Pancreas (tissue), 10 donors: ENCODE measurements around the gene CCDC47. TPM values are rescaled to one million over a fixed set of nuclear protein-coding genes. Genes with fewer than 3 reads are reported as not detected.

ENCODE experiments used
- ATAC-seq, 4 donors: fragments of 200-7000 bp; cut with Tn5 transposase; one replicate each; pipeline versions ENCODE4 v1.8.0 to v1.9.1; 2020; ENCODE audit warnings: mild to moderate bottlenecking in 4 of 4, moderate library complexity in 4 of 4
- DNase-seq, 6 donors: peaks; one replicate each; pipeline ENCODE4 v3.0.0-alpha.2; 2020
- FAIRE-seq: peaks from 2 replicates; lab custom pipeline; 2012; peaks lifted over from hg19 to GRCh38; lab: Jason Lieb, UNC
- H3K27ac ChIP-seq, 4 donors: fragments of 200-600 bp; sonication (generic); 1 replicate in 3 of 4; 2 replicates in 1 of 4; pipeline versions ENCODE4 v1.5.0 to v1.8.0; 2020
- H3K27me3 ChIP-seq, 4 donors: fragments of 200-600 bp; one replicate each; pipeline ENCODE4 v1.8.0; 2021
- H3K36me3 ChIP-seq, 3 donors: fragments of 200-600 bp; sonication (generic) in 1 of 3; one replicate each; pipeline versions ENCODE4 v1.5.0 to v1.8.0; 2020 to 2021
- H3K4me1 ChIP-seq, 3 donors: fragments of 200-600 bp; one replicate each; pipeline ENCODE4 v1.8.0; 2021
- H3K4me3 ChIP-seq, 4 donors: fragments of 200-600 bp; sonication (generic) in 2 of 4; one replicate each; pipeline versions ENCODE4 v1.5.0 to v1.8.0; 2020 to 2021
- H3K9me3 ChIP-seq, 4 donors: fragments of 200-600 bp; one replicate each; pipeline ENCODE4 v1.8.0; 2021
- CTCF ChIP-seq, 4 donors: fragments of 200-600 bp; sonication (generic) in 3 of 4; IDR thresholded peaks; one replicate each; pipeline versions ENCODE4 v1.5.0 to v1.8.0; 2021; ENCODE audit warnings: antibody characterized with exemption in 4 of 4
- WGBS, 2 donors: extraction: QIAGEN DNeasy Blood & Tissue Kit; methylation state at CpG; one replicate each; pipeline ENCODE4 v1.1.7; 2013; 5-methylcytosine and 5-hydroxymethylcytosine counted together
- intact Hi-C, 3 donors: fragments of 100-400 bp; cut with DNase I; formaldehyde crosslinking; loops; one replicate each; pipeline versions ENCODE4 v1.11.1 to v1.14.2; 2022
- polyA plus RNA-seq, 2 donors: library from polyadenylated mRNA; stranded (reverse); fragments of 200-250 nt; gene quantifications; one replicate each; pipeline ENCODE4 v1.2.3, GENCODE V29; 2013
- total RNA-seq, 6 donors: library from RNA; stranded (reverse); fragmentation: NEBNext Ultra II Directional in 4 of 6; extraction: Animal tissue kit (Norgen Biotek cat#: 25700) in 4 of 6; gene quantifications; one replicate each; pipeline versions ENCODE4 v1.2.1 to v1.2.4, GENCODE V29; 2021 to 2023
- donor health status: healthy with polysubstance abuse.
- donor health status: DM: no; HTN: no; CAD: no; lungs with moderate emphysema.
- donor health status: DM: no; HTN: no; CAD: no.
- donor health status: control.
- donor health status: control.
- donor health status: Bipolar disorder and iron deficiency.
- donor health status: DM: yes; HTN: yes; CAD: no.
- donor health status: DM: no; HTN: no; CAD: no.
- donor health status: DM: no; HTN: no; CAD: no.
- donor health status: DM: yes; HTN: yes; CAD: no.

CCDC47 gene
- total and polyA plus RNA-seq, 8 donors: 10.8 to 60.3 (median 46.9) TPM

GRCh38 chr17:63702721-63703015 is 70.7 kb downstream of the CCDC47 start:
- no peak overlapping the region for H3K4me3 ChIP-seq
- WGBS, 2 donors: 80 to 86% methylated on average over 6 of the region's 6 CpGs
- no peak overlapping the region for H3K27ac ChIP-seq
- H3K4me1 ChIP-seq: no peaks in the 10 kb centered on the region
- FAIRE-seq (no peak), ATAC-seq (no peak), DNase-seq (no peak)
- no peak for TF ChIP-seq CTCF (IDR thresholded peaks at IDR 0.05)
- intact Hi-C loops: loop anchor here in 1 of 3 donors (10.0 kb wide), 1 partner anchor 268 kb away; no protein-coding TSS in a partner anchor
- H3K27me3 ChIP-seq: no peaks in the 10 kb centered on the region
- H3K9me3 ChIP-seq: no peaks in the 10 kb centered on the region
- H3K36me3 ChIP-seq: no peaks in the 10 kb centered on the region

- H3K27me3 ChIP-seq: no peaks in the 10 kb centered on the region
- intact Hi-C loops: loop anchor here in 1 of 3 donors (10.0 kb wide), 1 partner anchor 267 kb away; no protein-coding TSS in a partner anchor
- H3K27ac ChIP-seq: peak overlapping the region in 1 of 4 donors; percentile 57
- FAIRE-seq: no peak
- H3K9me3 ChIP-seq: no peaks in the 10 kb centered on the region
- DNase-seq: no peak
- H3K36me3 ChIP-seq: no peaks in the 10 kb centered on the region
- peak in 1 of 4 donors; percentile 4 for ATAC-seq
- H3K4me1 ChIP-seq: no peaks in the 10 kb centered on the region
- no peak for TF ChIP-seq CTCF (IDR thresholded peaks at IDR 0.05)
- 83 to 91% methylated on average over 16 to 19 of the region's 19 CpGs for WGBS, 2 donors
- no peak overlapping the region for H3K4me3 ChIP-seq
These were observed 71.3 kb downstream of the CCDC47 start for GRCh38 chr17:63701868-63702720.

- intact Hi-C loops: loop anchor here in 1 of 3 donors (10.0 kb wide), 1 partner anchor 267 kb away; no protein-coding TSS in a partner anchor
- WGBS, 2 donors: 84 to 85% methylated on average over 10 of the region's 10 CpGs
- no peaks in the 10 kb centered on the region for H3K27me3 ChIP-seq
- H3K27ac ChIP-seq: peak overlapping the region in 2 of 4 donors; percentile 35 to 57
- H3K4me1 ChIP-seq: no peaks in the 10 kb centered on the region
- no peak for TF ChIP-seq CTCF (IDR thresholded peaks at IDR 0.05)
- no peak for FAIRE-seq
- no peaks in the 10 kb centered on the region for H3K9me3 ChIP-seq
- DNase-seq: no peak
- no peak for ATAC-seq
- H3K4me3 ChIP-seq: peak overlapping the region in 1 of 4 donors; percentile 62
- H3K36me3 ChIP-seq: no peaks in the 10 kb centered on the region
These were observed 72.0 kb downstream of the CCDC47 start for GRCh38 chr17:63701456-63701820.

- Histone ChIP-seq H3K36me3 (no peaks in the 10 kb centered on the region), H3K27ac (peak overlapping the region in 2 of 4 donors; percentile 55 to 57), H3K9me3 (no peaks in the 10 kb centered on the region), H3K27me3 (no peaks in the 10 kb centered on the region), H3K4me3 (peak overlapping the region; percentile 14 to 62 (median 46)), H3K4me1 (no peaks in the 10 kb centered on the region)
- intact Hi-C loops: loop anchor here in 1 of 3 donors (10.0 kb wide), 1 partner anchor 266 kb away; no protein-coding TSS in a partner anchor
- 40 to 57% methylated on average over 47 to 88 of the region's 88 CpGs for WGBS, 2 donors
- FAIRE-seq (no peak), ATAC-seq (peak in 3 of 4 donors; percentile 2 to 7 (median 7)), DNase-seq (peak in 2 of 6 donors; percentile 70 to 81)
- no peak for TF ChIP-seq CTCF (IDR thresholded peaks at IDR 0.05)
These were observed 72.6 kb downstream of the CCDC47 start for GRCh38 chr17:63700528-63701455.
